WTC11 (cell line): Measurements from ENCODE around the gene SNAP29.

ENCODE experiments used
- CTCF ChIP-seq: fragments of 200-600 bp; IDR thresholded peaks from 2 replicates; pipeline ENCODE4 v1.8.0; 2022; ENCODE audit warnings: antibody characterized with exemption
- HMGXB4 ChIP-seq: sonication (generic); formaldehyde crosslinking; IDR thresholded peaks from 2 replicates; pipeline ENCODE4 v1.8.1; 2023; ENCODE audit warnings: mild to moderate bottlenecking, moderate library complexity, missing genetic modification reagents
- MAX ChIP-seq: sonication (generic); formaldehyde crosslinking; IDR thresholded peaks from 2 replicates; pipeline ENCODE4 v1.8.0; 2022; ENCODE audit warnings: mild to moderate bottlenecking, missing genetic modification reagents
- MLX ChIP-seq: sonication (generic); formaldehyde crosslinking; IDR thresholded peaks from 2 replicates; pipeline ENCODE4 v1.8.1; 2023; ENCODE audit warnings: mild to moderate bottlenecking, missing genetic modification reagents, moderate library complexity
- NFYB ChIP-seq: sonication (generic); formaldehyde crosslinking; conservative IDR thresholded peaks from 2 replicates; pipeline ENCODE4 v1.8.0; 2022; ENCODE audit warnings: low read depth, missing genetic modification reagents
- SMAD3 ChIP-seq: sonication (generic); formaldehyde crosslinking; IDR thresholded peaks from 2 replicates; pipeline ENCODE4 v1.8.0; 2022; ENCODE audit warnings: missing genetic modification reagents, mild to moderate bottlenecking, borderline replicate concordance
- USF1 ChIP-seq: sonication (generic); formaldehyde crosslinking; IDR thresholded peaks from 2 replicates; pipeline ENCODE4 v1.8.0; 2022; ENCODE audit warnings: mild to moderate bottlenecking, missing genetic modification reagents
- USF2 ChIP-seq: sonication (generic); formaldehyde crosslinking; IDR thresholded peaks from 2 replicates; pipeline ENCODE4 v1.8.1; 2023; ENCODE audit warnings: mild to moderate bottlenecking, missing genetic modification reagents, moderate library complexity
- ZNF138 ChIP-seq: sonication (generic); formaldehyde crosslinking; conservative IDR thresholded peaks from 2 replicates; pipeline ENCODE4 v1.8.1; 2022; ENCODE audit warnings: mild to moderate bottlenecking, moderate library complexity, missing genetic modification reagents
- ZNF232 ChIP-seq: sonication (generic); formaldehyde crosslinking; IDR thresholded peaks from 2 replicates; pipeline ENCODE4 v1.8.0; 2022; ENCODE audit warnings: mild to moderate bottlenecking, missing genetic modification reagents

- no peak for TF ChIP-seq NFYB (CRISPR knock-in tag)
- TF ChIP-seq CTCF: no peak
- no peak for TF ChIP-seq USF1 (CRISPR knock-in tag)
- TF ChIP-seq HMGXB4 (CRISPR knock-in tag): no peak
- TF ChIP-seq ZNF232: no peak
- no peak for TF ChIP-seq ZNF138
- TF ChIP-seq MLX: no peak
- TF ChIP-seq MAX: no peak
- TF ChIP-seq SMAD3 (CRISPR knock-in tag): no peak
- no peak for TF ChIP-seq USF2 (CRISPR knock-in tag)
Measured at GRCh38 chr22:20834725-20835124, 24.1 kb upstream of the SNAP29 start.
